GM21360 (cell line): ENCODE results near the gene MGA.

Experiments used
- ATAC-seq: cut with Tn5 transposase; IDR thresholded peaks from one replicate; pipeline ENCODE4 v1.9.1; 2021; ENCODE audit warnings: mild to moderate bottlenecking, moderate library complexity; ENCODE audit not compliant: unreplicated experiment

Gene MGA

DNA sequence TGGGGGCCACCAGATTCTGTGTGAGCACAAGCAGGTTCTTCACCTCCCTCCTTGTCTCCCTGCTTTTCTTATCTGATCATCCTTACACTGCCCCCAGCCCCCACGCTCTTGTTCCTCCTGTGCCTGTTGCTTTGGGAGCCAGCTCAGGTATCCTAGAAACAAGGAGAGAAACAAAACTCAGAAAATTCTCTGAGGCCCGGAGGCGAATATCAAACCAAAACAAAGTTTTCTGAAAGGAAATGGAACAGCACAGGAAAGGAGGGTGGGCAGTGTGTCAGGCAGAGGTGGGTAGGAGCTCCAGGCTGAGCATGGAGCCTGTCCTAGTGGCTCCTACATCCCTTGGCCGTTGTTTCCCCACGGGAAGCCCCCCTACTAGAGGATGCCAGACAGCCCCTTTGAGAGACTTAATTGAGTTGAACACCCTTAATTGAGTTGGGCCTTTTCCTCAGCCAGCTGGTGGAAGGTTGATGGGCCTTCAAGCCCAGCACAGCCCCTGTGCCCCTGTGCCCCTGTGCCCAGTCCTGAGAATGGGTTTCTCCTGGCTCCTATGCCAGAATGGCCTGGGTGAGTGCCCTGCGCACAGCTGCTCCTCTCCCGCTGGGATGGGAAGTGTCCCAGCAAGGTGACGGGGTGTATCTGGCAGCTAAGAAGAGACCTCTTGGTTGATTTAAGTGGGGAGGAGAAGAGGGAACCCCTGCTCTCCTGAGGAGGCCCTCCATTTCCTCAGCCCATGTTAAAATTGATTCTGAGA, 144.9 kb downstream of the MGA start:
- ATAC-seq: no peak

DNA sequence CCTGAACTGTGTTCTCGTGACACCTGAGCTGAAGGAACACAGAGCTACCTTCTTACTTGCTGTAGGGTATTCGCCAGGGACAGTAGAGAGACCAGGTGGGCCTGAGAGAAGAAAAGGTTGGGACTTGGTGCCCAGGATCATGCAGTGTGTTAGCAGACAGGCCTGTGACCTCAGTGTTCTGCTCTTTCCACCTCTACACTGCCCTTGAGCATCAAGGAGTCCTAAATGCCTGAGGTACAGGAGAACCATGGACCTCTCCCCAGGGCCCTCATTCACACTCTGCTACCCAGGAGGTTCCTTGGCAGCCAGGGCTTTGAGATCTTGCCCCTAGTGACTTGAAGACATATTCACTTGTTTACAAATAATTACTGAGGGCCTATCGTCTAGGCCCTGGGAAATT, 145.5 kb downstream of the MGA start:
- ATAC-seq: no peak

GRCh38 chr15:41806291-41807181, 146.3 kb downstream of the MGA start:
- ATAC-seq: no peak

DNA sequence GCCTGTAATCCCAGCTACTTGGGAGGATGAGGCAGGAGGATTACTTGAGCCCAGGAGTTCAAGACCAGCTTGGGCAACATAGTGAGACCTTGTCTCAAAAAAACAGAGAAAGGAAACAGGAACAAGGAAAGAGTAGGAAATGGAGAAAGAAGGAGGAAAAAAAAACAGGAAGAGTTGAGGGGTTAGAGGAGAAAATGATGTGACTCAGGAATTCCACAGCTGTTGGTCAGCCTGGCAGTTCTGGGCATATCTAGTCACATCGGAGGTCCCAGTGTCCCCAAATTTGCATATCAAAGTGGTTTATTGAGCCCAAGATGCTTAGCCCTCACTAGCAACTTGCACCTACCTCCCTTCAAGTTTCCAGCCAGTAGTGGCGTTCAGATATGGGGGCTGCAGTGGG, 148.9 kb downstream of the MGA start:
- no peak for ATAC-seq

- no peak for ATAC-seq
Measured at GRCh38 chr15:41809526-41810220, 149.5 kb downstream of the MGA start.

- ATAC-seq: no peak
Measured at GRCh38 chr15:41810651-41811431, 150.6 kb downstream of the MGA start.

- no peak for ATAC-seq
Measured at GRCh38 chr15:41811432-41812195, 151.4 kb downstream of the MGA start.

DNA sequence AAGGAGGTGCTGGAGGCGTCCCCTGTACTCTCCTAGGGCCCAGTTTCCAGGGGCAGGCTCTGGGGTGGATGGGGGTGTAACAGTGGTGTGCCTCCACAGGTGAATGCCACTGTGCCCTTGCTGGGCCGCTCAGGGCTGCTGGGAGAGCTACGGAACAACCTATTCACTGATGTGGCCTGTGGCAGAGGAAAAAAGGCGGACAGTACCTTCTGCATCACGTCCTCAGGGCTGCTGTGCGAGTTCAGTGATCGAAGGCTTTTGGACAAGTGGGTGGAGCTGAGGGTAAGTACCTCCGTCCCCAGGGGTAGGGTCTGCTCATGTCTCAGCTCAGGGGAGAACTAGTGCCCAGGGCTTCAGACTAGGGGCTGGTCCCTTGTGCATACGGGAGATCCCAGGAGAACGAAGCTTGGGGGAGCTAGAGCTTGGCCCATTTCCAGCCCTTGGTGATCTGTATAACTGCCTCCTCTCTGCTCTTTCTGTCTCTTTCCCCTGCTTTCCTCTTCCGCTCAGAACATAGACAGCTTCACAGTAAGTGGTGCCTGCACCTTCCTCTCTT, 152.7 kb downstream of the MGA start:
- ATAC-seq: no peak

DNA sequence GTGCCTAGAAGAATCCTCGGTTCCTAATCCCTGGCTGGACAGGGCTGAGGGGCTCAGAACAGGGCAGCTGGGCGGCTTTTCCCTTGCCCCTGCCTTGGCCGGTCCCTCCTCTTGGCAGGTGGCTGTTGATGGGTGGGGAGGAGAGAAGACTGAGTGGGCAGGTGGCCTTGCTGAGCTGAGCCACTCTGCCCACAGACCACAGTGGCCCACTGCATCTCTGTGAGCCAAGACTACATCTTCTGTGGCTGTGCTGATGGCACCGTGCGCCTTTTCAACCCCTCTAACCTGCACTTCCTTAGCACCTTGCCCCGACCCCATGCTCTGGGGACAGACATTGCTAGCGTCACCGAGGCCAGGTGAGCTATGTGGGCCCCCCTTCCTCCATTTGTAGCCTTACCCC, 153.2 kb downstream of the MGA start:
- no peak for ATAC-seq

GRCh38 chr15:41814534-41814933, 154.3 kb downstream of the MGA start:
- no peak for ATAC-seq

DNA sequence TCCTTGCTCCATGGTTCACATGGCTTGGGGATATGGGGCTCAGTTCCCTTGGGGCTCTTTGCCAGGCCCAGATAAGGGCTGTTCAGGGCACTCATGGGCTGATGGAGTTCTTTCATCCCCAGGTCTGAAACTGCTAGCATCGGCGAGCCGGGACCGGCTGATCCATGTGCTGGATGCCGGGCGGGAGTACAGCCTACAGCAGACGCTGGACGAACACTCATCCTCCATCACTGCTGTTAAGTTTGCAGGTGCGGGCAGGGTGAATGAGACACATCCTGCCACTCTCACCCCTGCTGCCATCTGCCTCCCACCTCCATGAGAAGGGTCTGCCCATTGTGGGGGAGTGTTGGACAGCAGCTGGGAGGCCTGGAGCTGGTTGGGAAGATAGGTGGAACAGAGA, 156.6 kb downstream of the MGA start:
- no peak for ATAC-seq

DNA sequence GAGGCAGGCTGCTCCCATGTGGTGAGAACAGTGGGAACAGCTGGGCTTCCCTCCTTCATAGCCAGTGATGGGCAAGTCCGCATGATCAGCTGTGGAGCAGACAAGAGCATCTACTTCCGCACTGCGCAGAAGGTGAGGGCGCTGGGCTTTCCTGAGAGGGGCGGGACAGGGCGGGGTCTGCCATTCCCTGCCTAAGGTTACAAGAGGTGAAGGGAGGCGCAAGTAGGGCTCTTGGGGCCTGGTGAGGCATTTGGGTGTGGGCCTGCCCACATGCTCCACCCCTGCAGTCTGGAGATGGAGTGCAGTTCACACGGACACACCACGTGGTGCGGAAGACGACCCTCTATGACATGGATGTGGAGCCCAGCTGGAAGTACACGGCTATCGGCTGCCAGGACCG, 157.1 kb downstream of the MGA start:
- ATAC-seq: no peak

DNA sequence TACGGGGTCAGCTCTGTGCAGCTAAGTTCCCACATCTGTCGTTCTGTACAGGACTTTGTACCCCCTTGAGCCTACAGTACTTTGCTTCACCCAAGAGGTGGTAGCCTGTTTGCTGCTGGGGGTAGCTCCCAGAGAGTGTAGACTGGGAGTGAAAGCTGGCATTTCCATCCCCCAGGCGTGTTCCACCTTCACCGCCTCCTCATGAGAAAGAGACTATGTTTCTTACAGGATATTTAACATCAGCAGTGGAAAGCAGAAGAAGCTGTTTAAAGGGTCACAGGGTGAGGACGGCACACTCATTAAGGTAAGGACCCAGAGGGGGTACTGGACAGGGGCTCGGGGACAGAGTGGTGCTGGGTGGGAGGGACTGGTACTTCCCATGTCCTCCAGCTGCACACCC, 157.6 kb downstream of the MGA start:
- ATAC-seq: no peak

GRCh38 chr15:41819455-41820050, 159.3 kb downstream of the MGA start:
- ATAC-seq: no peak

DNA sequence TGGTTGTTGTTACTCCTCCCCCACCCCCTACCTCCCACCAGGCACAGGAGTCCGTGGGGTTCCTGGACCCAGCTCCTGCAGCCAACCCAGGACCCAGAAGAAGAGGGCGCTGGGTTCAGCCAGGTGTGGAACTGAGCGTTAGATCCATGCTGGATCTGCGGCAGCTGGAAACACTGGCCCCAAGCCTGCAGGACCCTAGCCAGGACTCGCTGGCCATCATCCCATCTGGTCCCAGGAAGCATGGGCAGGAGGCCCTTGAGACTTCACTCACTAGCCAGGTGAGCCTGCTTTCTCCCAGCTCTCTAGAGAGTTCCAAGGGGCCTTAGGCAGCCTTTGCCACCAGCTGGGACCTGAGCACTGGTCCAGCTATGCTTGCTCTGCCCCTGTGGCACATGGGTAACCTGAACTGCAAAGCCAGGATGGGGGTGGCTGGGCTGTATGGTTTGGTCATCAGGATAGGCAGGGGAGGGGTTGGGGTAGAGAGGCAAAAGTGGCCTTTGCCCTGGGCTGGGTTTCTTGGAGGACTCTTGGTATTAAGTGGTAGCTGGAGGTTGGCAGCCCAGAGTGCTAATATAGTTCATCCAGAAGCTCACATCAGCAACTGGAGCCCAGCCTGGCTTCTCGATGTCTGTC, 160.7 kb downstream of the MGA start:
- no peak for ATAC-seq

DNA sequence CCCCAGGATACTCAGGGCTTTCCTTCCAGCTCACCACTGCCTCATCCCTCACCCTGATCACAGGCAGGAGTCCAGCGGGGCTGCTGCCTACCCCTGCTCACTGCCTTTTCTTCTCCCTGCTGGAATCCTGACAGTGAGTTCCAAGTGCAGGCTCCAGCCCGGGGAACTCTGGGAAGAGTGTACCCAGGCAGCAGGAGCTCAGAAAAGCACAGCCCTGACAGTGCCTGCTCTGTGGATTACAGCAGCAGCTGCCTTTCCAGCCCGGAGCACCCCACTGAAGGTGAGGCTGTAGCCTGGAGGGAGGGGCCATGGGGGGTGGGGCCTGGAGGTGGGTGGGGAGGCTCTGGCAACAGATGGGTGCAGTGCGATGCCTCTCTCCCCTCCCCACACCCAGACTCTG, 161.6 kb downstream of the MGA start:
- no peak for ATAC-seq

DNA sequence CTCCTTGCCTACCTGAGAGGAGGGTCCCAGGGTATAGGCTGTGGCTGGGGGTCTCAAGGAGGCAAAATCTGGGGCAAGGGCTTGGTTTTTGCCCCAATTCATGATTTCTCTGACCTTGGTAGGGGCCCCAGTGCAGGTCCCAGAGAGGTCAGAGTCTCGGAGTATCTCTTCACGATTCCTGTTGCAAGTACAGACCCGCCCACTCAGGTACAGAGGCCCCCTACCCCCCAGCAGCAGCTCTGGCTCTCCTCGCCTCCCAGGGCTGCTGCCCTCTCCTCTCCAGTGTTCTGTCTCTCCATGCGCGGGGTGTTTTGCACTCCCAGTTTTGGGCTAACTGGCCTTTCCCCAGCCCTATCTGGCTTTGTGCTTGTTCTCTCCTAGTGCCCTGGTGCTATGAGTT, 162.3 kb downstream of the MGA start:
- no peak for ATAC-seq
